ENCODE measurements around the gene GUCY1B1. TPM values are rescaled to one million over a fixed set of nuclear protein-coding genes. Genes with fewer than 3 reads are reported as not detected.

GUCY1B1 gene
- total RNA-seq, 1 experiment from 2014 or later: 0.50 TPM

DNA sequence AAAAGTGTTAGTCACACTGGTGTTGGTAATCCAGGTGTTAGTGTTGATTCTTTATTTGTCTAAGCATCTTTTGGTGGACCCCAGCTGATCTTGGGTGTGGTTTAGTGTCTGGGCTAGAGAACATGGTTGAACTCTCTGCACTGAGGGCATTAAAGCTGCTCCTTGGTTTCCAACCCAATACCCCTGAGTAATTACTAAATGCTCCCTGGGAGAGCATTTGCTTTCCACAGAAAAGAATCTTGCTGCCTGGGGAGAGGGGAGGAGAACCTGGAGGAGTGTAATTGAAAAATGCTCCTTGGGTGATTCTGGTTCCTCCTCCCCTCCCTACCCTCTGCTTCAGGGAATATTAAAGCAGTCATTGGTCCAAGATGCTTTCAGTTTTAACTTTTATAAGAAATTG, 3.1 kb downstream of the GUCY1B1 start:
- Histone ChIP-seq H4K91ac (ENCODE audit: insufficient read length, low read depth, low read length) (no peak overlapping the region), H3K27ac (ENCODE audit: insufficient read length, low read depth, low read length) (no peak overlapping the region), H2AFZ (ENCODE audit: low read length) (no peak overlapping the region), H3T11ph (ENCODE audit: low read length) (no peak overlapping the region), H3K4me2 (ENCODE audit: insufficient read depth, insufficient read length, low read length) (no peak overlapping the region), H2BK5ac (ENCODE audit: insufficient read length, low read length) (no peak overlapping the region), H3K79me2 (ENCODE audit: insufficient read depth, low read length) (no peaks in the 10 kb centered on the region), H3K14ac (ENCODE audit: insufficient read depth, low read length) (no peak overlapping the region), H3K23me2 (ENCODE audit: insufficient read length, low read depth, low read length, poor library complexity, severe bottlenecking) (peaks cover 7% of the 10 kb centered on the region), H3K23ac (ENCODE audit: insufficient read length, low read depth, low read length) (no peak overlapping the region), H3K9me3 (ENCODE audit: control insufficient read depth, low read depth, low read length) (no peaks in the 10 kb centered on the region), H3K9ac (ENCODE audit: extremely low read depth, insufficient read length, low read length) (no peak overlapping the region), H2BK12ac (ENCODE audit: insufficient read length, low read depth, low read length) (no peak overlapping the region), H4K8ac (replicated peaks; ENCODE audit: insufficient read length, low read depth, low read length) (no peak overlapping the region), H4K5ac (ENCODE audit: insufficient read length, low read depth, low read length) (no peak overlapping the region), H3K56ac (ENCODE audit: insufficient read length, low read depth, low read length) (no peak overlapping the region), H3K4ac (ENCODE audit: low read depth, low read length) (no peak overlapping the region), H2BK20ac (ENCODE audit: low read depth, low read length, poor library complexity, severe bottlenecking) (no peak overlapping the region), H3K4me1 (ENCODE audit: insufficient read depth, low read length) (no peaks in the 10 kb centered on the region), H3K79me1 (ENCODE audit: insufficient read depth, low read depth, low read length, poor library complexity, severe bottlenecking) (no peaks in the 10 kb centered on the region), H2AK5ac (ENCODE audit: insufficient read length, low read length) (no peak overlapping the region), H4K20me1 (ENCODE audit: control insufficient read depth, insufficient read depth, insufficient read length) (no peaks in the 10 kb centered on the region), H2BK15ac (ENCODE audit: low read depth, low read length) (no peak overlapping the region), H2BK120ac (ENCODE audit: low read depth, low read length, poor library complexity, severe bottlenecking) (no peak overlapping the region), H3K27me3 (ENCODE audit: insufficient read depth, low read length) (no peaks in the 10 kb centered on the region; the same call in 1 of the 2 replicates), H3K18ac (ENCODE audit: insufficient read length, low read depth, low read length) (no peak overlapping the region)
- no peak for DNase-seq
- Mint-ChIP-seq H3K27ac (no peak overlapping the region), H3K36me3 (ENCODE audit: insufficient read depth in 1 of 3, low read depth in 3 of 3) (no peaks in the 10 kb centered on the region), H3K9me3 (no peaks in the 10 kb centered on the region), H3K27me3 (ENCODE audit: low read depth) (peaks cover 44% of the 10 kb centered on the region), H3K4me3 (no peak overlapping the region), H3K4me1 (peaks cover 5 to 8% of the 10 kb centered on the region in 2 experiments; a peak in 2 of 4 replicates)
- TF ChIP-seq, protein P1, sequence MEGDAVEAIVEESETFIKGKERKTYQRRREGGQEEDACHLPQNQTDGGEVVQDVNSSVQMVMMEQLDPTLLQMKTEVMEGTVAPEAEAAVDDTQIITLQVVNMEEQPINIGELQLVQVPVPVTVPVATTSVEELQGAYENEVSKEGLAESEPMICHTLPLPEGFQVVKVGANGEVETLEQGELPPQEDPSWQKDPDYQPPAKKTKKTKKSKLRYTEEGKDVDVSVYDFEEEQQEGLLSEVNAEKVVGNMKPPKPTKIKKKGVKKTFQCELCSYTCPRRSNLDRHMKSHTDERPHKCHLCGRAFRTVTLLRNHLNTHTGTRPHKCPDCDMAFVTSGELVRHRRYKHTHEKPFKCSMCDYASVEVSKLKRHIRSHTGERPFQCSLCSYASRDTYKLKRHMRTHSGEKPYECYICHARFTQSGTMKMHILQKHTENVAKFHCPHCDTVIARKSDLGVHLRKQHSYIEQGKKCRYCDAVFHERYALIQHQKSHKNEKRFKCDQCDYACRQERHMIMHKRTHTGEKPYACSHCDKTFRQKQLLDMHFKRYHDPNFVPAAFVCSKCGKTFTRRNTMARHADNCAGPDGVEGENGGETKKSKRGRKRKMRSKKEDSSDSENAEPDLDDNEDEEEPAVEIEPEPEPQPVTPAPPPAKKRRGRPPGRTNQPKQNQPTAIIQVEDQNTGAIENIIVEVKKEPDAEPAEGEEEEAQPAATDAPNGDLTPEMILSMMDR (conservative IDR thresholded peaks at IDR 0.05): no peak

Data from H9 (cell line).